Effector memory CD4-positive, alpha-beta T cell (primary cell): ENCODE measurements around the gene ALDH18A1.
"Not testable (repeated sequence)": the region's sequence is repeated elsewhere in the genome, so short reads cannot be mapped to it uniquely, and the experiment has no call there.

Source experiments
- DNase-seq, 3 donors: peaks; one replicate each; pipeline ENCODE4 v3.0.0-alpha.2; 2020
- H3K27ac ChIP-seq: 2 replicates; pipeline ENCODE4 v1.7.0; 2013; ENCODE audit warnings: mild to moderate bottlenecking, low read length, moderate library complexity; ENCODE audit not compliant: insufficient read depth, poor library complexity, severe bottlenecking
- H3K27me3 ChIP-seq: replicated peaks from 2 replicates; pipeline ENCODE4 v1.7.0; 2013; ENCODE audit warnings: mild to moderate bottlenecking, low read length; ENCODE audit not compliant: insufficient read depth, control insufficient read depth, poor library complexity, severe bottlenecking
- H3K36me3 ChIP-seq: 2 replicates; pipeline ENCODE4 v1.7.0; 2013; ENCODE audit warnings: mild to moderate bottlenecking, low read length, moderate library complexity; ENCODE audit not compliant: control insufficient read depth, insufficient read depth
- H3K4me1 ChIP-seq: 2 replicates; pipeline ENCODE4 v1.7.0; 2013; ENCODE audit warnings: low read length, mild to moderate bottlenecking; ENCODE audit not compliant: control insufficient read depth, insufficient read depth, poor library complexity, severe bottlenecking
- H3K4me3 ChIP-seq: 2 replicates; pipeline ENCODE4 v1.7.0; 2013; ENCODE audit warnings: low read length, low read depth, mild to moderate bottlenecking; ENCODE audit not compliant: insufficient read depth, poor library complexity, severe bottlenecking
- H3K9me3 ChIP-seq: 2 replicates; pipeline ENCODE4 v1.7.0; 2013; ENCODE audit warnings: mild to moderate bottlenecking, low read length, moderate library complexity; ENCODE audit not compliant: control insufficient read depth

The ALDH18A1 gene

GRCh38 chr10:95675403-95676116 is 19.0 kb upstream of the ALDH18A1 start:
- Histone ChIP-seq H3K27me3 (no peaks in the 10 kb centered on the region), H3K4me1 (no peaks in the 10 kb centered on the region), H3K36me3 (peaks cover 36% of the 10 kb centered on the region), H3K9me3 (no peaks in the 10 kb centered on the region), H3K27ac (no peak overlapping the region), H3K4me3 (no peak overlapping the region)
- DNase-seq = no peak

- Histone ChIP-seq H3K36me3 (peaks cover 27% of the 10 kb centered on the region), H3K4me1 (no peaks in the 10 kb centered on the region), H3K27ac (no peak overlapping the region), H3K27me3 (no peaks in the 10 kb centered on the region), H3K4me3 (no peak overlapping the region), H3K9me3 (no peaks in the 10 kb centered on the region)
- no peak for DNase-seq
Measured at GRCh38 chr10:95674643-95675042, 18.1 kb upstream of the ALDH18A1 start.

GRCh38 chr10:95672641-95673040 is 16.1 kb upstream of the ALDH18A1 start:
- H3K27me3 ChIP-seq, H3K4me1 ChIP-seq, DNase-seq, H3K4me3 ChIP-seq, H3K9me3 ChIP-seq, H3K27ac ChIP-seq: not testable (repeated sequence)
- H3K36me3 ChIP-seq = peaks cover 14% of the 10 kb centered on the region

GRCh38 chr10:95664543-95664942 is 8.0 kb upstream of the ALDH18A1 start:
- no peak for DNase-seq
- Histone ChIP-seq H3K27ac (no peak overlapping the region), H3K9me3 (no peaks in the 10 kb centered on the region), H3K4me1 (no peaks in the 10 kb centered on the region), H3K36me3 (peaks cover 5% of the 10 kb centered on the region), H3K27me3 (no peaks in the 10 kb centered on the region), H3K4me3 (no peak overlapping the region)

- H3K9me3 ChIP-seq = no peaks in the 10 kb centered on the region
- no peak overlapping the region for H3K27ac ChIP-seq
- H3K27me3 ChIP-seq = no peaks in the 10 kb centered on the region
- no peaks in the 10 kb centered on the region for H3K4me1 ChIP-seq
- peaks cover 5% of the 10 kb centered on the region for H3K36me3 ChIP-seq
- DNase-seq = no peak
- H3K4me3 ChIP-seq = no peak overlapping the region
Measured at GRCh38 chr10:95663496-95663895, 7.0 kb upstream of the ALDH18A1 start.

- Histone ChIP-seq H3K27me3 (no peaks in the 10 kb centered on the region), H3K9me3 (no peaks in the 10 kb centered on the region), H3K27ac (no peak overlapping the region), H3K36me3 (peaks cover 5% of the 10 kb centered on the region), H3K4me1 (no peaks in the 10 kb centered on the region), H3K4me3 (no peak overlapping the region)
- DNase-seq = no peak
Measured at GRCh38 chr10:95661818-95662217, 5.3 kb upstream of the ALDH18A1 start.

- no peak overlapping the region for H3K27ac ChIP-seq
- no peak for DNase-seq
Measured at GRCh38 chr10:95660283-95660682, 3.8 kb upstream of the ALDH18A1 start.

GRCh38 chr10:95657250-95657649 is 739 bp upstream of the ALDH18A1 start:
- DNase-seq = no peak
- peaks cover 8% of the 10 kb centered on the region for H3K4me1 ChIP-seq
- H3K9me3 ChIP-seq = no peaks in the 10 kb centered on the region
- no peak overlapping the region for H3K27ac ChIP-seq
- H3K27me3 ChIP-seq = no peaks in the 10 kb centered on the region
- peaks cover under 1% of the 10 kb centered on the region for H3K36me3 ChIP-seq
- peak overlapping the region; percentile 89 for H3K4me3 ChIP-seq

More at GRCh38 chr10:95660283-95660682, 3.8 kb upstream of the ALDH18A1 start:
- peaks cover 6% of the 10 kb centered on the region for H3K4me1 ChIP-seq
- H3K4me3 ChIP-seq = no peak overlapping the region
- H3K36me3 ChIP-seq = peaks cover 5% of the 10 kb centered on the region
- no peaks in the 10 kb centered on the region for H3K9me3 ChIP-seq
- no peaks in the 10 kb centered on the region for H3K27me3 ChIP-seq

GRCh38 chr10:95655571-95656290 is 780 bp downstream of the ALDH18A1 start:
- no peak for DNase-seq
- peak overlapping the region; percentile 89 for H3K4me3 ChIP-seq
- H3K4me1 ChIP-seq = peaks cover 8% of the 10 kb centered on the region
- H3K9me3 ChIP-seq = no peaks in the 10 kb centered on the region
- no peaks in the 10 kb centered on the region for H3K27me3 ChIP-seq
- peak overlapping the region; percentile 53 for H3K27ac ChIP-seq
- peaks cover 7% of the 10 kb centered on the region for H3K36me3 ChIP-seq

GRCh38 chr10:95653895-95654294 is 2.6 kb downstream of the ALDH18A1 start:
- Histone ChIP-seq H3K27ac (no peak overlapping the region), H3K9me3 (no peaks in the 10 kb centered on the region), H3K4me3 (no peak overlapping the region), H3K4me1 (peaks cover 8% of the 10 kb centered on the region), H3K27me3 (no peaks in the 10 kb centered on the region), H3K36me3 (peaks cover 7% of the 10 kb centered on the region)
- no peak for DNase-seq
